HG02623 (cell line): Measurements from ENCODE around the gene VPS37B.
A peak's percentile ranks its signal among the peaks of the same experiment; 100 is the strongest.
"Not testable (repeated sequence)": the region's sequence is repeated elsewhere in the genome, so short reads cannot be mapped to it uniquely, and the experiment has no call there.

Source experiments
- ATAC-seq: cut with Tn5 transposase; IDR thresholded peaks from one replicate; pipeline ENCODE4 v1.9.1; 2021; ENCODE audit warnings: moderate library complexity; ENCODE audit not compliant: unreplicated experiment

VPS37B gene

GRCh38 chr12:122895704-122896636 is at the start of gene VPS37B:
Gene VPS37B (minus strand): TSS chr12:122896124. CDS start chr12:122896062, 62 bp downstream.
- ATAC-seq: peak; percentile 50

- ATAC-seq: no peak
Observed at GRCh38 chr12:122944605-122945592, 49.0 kb upstream of the VPS37B start.

- ATAC-seq: no peak
Observed at GRCh38 chr12:122943196-122943595, 47.3 kb upstream of the VPS37B start.

GRCh38 chr12:122942637-122943036 is 46.7 kb upstream of the VPS37B start:
- ATAC-seq: no peak

- ATAC-seq: not testable (repeated sequence)
Observed at GRCh38 chr12:122941351-122941750, 45.4 kb upstream of the VPS37B start.

- ATAC-seq: no peak
Observed at GRCh38 chr12:122939125-122939524, 43.2 kb upstream of the VPS37B start.

GRCh38 chr12:122937622-122938091 is 41.7 kb upstream of the VPS37B start:
- no peak for ATAC-seq

- ATAC-seq: no peak
Observed at GRCh38 chr12:122935318-122935717, 39.4 kb upstream of the VPS37B start.

GRCh38 chr12:122934722-122935121 is 38.8 kb upstream of the VPS37B start:
- no peak for ATAC-seq

- ATAC-seq: no peak
Observed at GRCh38 chr12:122932207-122932606, 36.3 kb upstream of the VPS37B start.

GRCh38 chr12:122929812-122930211 is 33.9 kb upstream of the VPS37B start:
- ATAC-seq: no peak

- ATAC-seq: no peak
Observed at GRCh38 chr12:122929148-122929538, 33.2 kb upstream of the VPS37B start.

GRCh38 chr12:122928404-122929147 is 32.7 kb upstream of the VPS37B start:
- ATAC-seq: no peak

GRCh38 chr12:122927756-122928403 is 32.0 kb upstream of the VPS37B start:
- no peak for ATAC-seq

- ATAC-seq: no peak
Observed at GRCh38 chr12:122921917-122922316, 26.0 kb upstream of the VPS37B start.

- ATAC-seq: no peak
Observed at GRCh38 chr12:122920687-122921086, 24.8 kb upstream of the VPS37B start.

- ATAC-seq: no peak
Observed at GRCh38 chr12:122918827-122919226, 22.9 kb upstream of the VPS37B start.

GRCh38 chr12:122917507-122918121 is 21.7 kb upstream of the VPS37B start:
- no peak for ATAC-seq

GRCh38 chr12:122909442-122910288 is 13.7 kb upstream of the VPS37B start:
- no peak for ATAC-seq
